ENCODE data around the gene RNH1. TPM values are rescaled to one million over a fixed set of nuclear protein-coding genes. Genes with fewer than 3 reads are reported as not detected.

Gene RNH1
- total RNA-seq, 1 experiment from 2014 or later, result 104 TPM

DNA sequence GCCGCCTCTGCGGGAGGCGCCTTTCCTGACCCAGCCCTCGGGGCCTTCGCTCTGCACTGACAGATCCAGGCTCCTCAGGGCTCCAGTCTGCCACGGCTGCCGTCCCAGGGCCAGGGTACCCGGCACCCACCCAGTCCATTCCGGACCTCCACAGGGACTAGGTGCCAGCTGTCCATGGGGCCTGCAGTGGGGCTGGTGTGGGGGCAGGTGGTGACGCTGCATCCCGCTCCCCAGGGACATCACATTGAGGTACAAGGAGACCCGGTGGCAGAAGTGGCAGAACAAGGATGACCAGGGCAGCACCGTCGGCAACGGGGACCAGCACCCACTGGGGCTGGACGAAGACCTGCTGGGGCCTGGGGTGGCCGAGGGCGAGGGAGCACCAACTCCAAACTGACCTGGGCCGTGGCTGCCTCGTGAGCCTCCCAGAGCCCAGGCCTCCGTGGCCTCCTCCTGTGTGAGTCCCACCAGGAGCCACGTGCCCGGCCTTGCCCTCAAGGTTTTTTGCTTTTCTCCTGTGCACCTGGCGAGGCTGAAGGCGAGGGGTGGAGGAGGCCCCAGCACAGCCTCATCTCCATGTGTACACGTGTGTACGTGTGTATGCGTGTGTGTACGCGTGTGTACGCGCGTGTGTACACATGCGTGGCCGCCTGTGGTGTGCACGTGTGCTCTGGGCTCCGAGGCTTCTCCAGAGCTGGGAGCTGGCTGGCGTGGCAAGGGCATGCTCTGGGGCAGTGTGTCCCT lies 16.7 kb downstream of the RNH1 start:
- Histone ChIP-seq H3K4me3 (ENCODE audit: insufficient read depth, low read depth, low read length) (no peak overlapping the region), H3K27me3 (ENCODE audit: control insufficient read depth, insufficient read depth, low read length) (no peaks in the 10 kb centered on the region), H3K36me3 (replicated peaks; ENCODE audit: control insufficient read depth, insufficient read depth, low read length) (peaks cover 1% of the 10 kb centered on the region)
- DNase-seq, result peak; percentile 54

GRCh38 chr11:489610-490185 lies 17.3 kb downstream of the RNH1 start:
- no peaks in the 10 kb centered on the region for H3K27me3 ChIP-seq (ENCODE audit: control insufficient read depth, insufficient read depth, low read length)
- H3K4me3 ChIP-seq (ENCODE audit: insufficient read depth, low read depth, low read length), result no peak overlapping the region
- peak; percentile 62 for DNase-seq
- H3K36me3 ChIP-seq (replicated peaks; ENCODE audit: control insufficient read depth, insufficient read depth, low read length), result peaks cover 1% of the 10 kb centered on the region; the same call in 1 of the 2 replicates

DNA sequence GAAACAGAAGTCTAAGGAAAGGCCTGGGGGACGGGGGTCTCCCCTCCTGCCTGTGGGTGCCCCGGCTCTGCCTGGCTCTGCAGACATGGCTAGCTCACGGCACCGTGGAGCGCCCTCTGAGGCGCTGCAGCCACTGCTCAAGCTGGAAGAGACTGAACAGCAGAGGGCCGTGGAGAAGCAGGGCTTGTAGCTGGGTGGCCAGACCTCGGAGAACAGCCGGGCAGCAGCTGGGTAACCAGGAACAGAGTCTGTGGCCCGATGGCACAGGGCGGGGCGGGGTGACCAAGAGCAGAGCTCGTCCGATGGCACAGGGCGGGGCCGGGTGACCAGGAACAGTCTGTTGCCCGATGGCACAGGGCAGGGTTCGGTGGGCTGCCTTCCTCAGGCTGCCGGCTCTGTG lies 18.1 kb downstream of the RNH1 start:
- H3K4me3 ChIP-seq (ENCODE audit: insufficient read depth, low read depth, low read length), result no peak overlapping the region
- DNase-seq, result peak; percentile 65
- 0 out of 2 replicates have a peak, but pooled peaks cover 1% of the 10 kb centered on the region for H3K36me3 ChIP-seq (replicated peaks; ENCODE audit: control insufficient read depth, insufficient read depth, low read length)
- no peaks in the 10 kb centered on the region for H3K27me3 ChIP-seq (ENCODE audit: control insufficient read depth, insufficient read depth, low read length)

GRCh38 chr11:488579-488978 lies 18.5 kb downstream of the RNH1 start:
- DNase-seq, result no peak
- Histone ChIP-seq H3K4me3 (ENCODE audit: insufficient read depth, low read depth, low read length) (no peak overlapping the region), H3K36me3 (replicated peaks; ENCODE audit: control insufficient read depth, insufficient read depth, low read length) (0 out of 2 replicates have a peak, but pooled peaks cover 1% of the 10 kb centered on the region), H3K27me3 (ENCODE audit: control insufficient read depth, insufficient read depth, low read length) (no peaks in the 10 kb centered on the region)

- Histone ChIP-seq H3K36me3 (replicated peaks; ENCODE audit: control insufficient read depth, insufficient read depth, low read length) (0 out of 2 replicates have a peak, but pooled peaks cover 1% of the 10 kb centered on the region), H3K27me3 (ENCODE audit: control insufficient read depth, insufficient read depth, low read length) (no peaks in the 10 kb centered on the region), H3K4me3 (ENCODE audit: insufficient read depth, low read depth, low read length) (no peak overlapping the region)
- DNase-seq, result peak; percentile 63
These were observed 19.0 kb downstream of the RNH1 start for GRCh38 chr11:488062-488461.

GRCh38 chr11:487571-488021 lies 19.4 kb downstream of the RNH1 start:
- Histone ChIP-seq H3K36me3 (replicated peaks; ENCODE audit: control insufficient read depth, insufficient read depth, low read length) (0 out of 2 replicates have a peak, but pooled peaks cover 1% of the 10 kb centered on the region), H3K4me3 (ENCODE audit: insufficient read depth, low read depth, low read length) (no peak overlapping the region), H3K27me3 (ENCODE audit: control insufficient read depth, insufficient read depth, low read length) (no peaks in the 10 kb centered on the region)
- DNase-seq, result peak; percentile 64

GRCh38 chr11:486189-486588 lies 20.9 kb downstream of the RNH1 start:
- no peak overlapping the region for H3K4me3 ChIP-seq (ENCODE audit: insufficient read depth, low read depth, low read length)
- no peaks in the 10 kb centered on the region for H3K27me3 ChIP-seq (ENCODE audit: control insufficient read depth, insufficient read depth, low read length)
- no peak for DNase-seq
- H3K36me3 ChIP-seq (replicated peaks; ENCODE audit: control insufficient read depth, insufficient read depth, low read length), result 0 out of 2 replicates have a peak, but pooled peaks cover under 1% of the 10 kb centered on the region

- no peaks in the 10 kb centered on the region for H3K27me3 ChIP-seq (ENCODE audit: control insufficient read depth, insufficient read depth, low read length)
- DNase-seq, result no peak
- no peak overlapping the region for H3K4me3 ChIP-seq (ENCODE audit: insufficient read depth, low read depth, low read length)
- no peaks in the 10 kb centered on the region for H3K36me3 ChIP-seq (replicated peaks; ENCODE audit: control insufficient read depth, insufficient read depth, low read length)
These were observed 22.4 kb downstream of the RNH1 start for GRCh38 chr11:484616-485015.

DNA sequence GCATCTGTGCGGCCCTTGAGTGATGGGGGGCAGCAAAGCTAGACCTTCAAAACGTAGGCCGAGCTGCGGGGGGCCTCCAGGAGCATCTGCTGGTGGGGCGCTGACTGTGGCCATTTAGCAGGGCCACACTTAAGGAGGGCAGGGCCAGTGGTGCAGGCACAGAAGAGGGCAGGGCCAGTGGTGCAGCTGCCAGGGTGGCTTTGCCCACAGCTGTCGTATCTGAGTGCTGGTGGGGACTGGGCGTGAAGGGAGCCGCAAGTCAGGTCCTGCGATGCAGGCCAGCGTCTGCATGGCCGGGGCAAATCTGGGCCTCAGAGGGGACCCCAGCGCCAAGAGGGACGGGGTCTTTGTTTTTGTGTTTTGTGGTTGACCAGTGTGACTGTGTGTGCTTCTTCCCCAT lies 27.7 kb downstream of the RNH1 start:
- DNase-seq, result no peak

GRCh38 chr11:477052-477715 lies 29.9 kb downstream of the RNH1 start:
- Histone ChIP-seq H3K27me3 (ENCODE audit: control insufficient read depth, insufficient read depth, low read length) (no peaks in the 10 kb centered on the region), H3K4me3 (ENCODE audit: insufficient read depth, low read depth, low read length) (no peak overlapping the region), H3K36me3 (replicated peaks; ENCODE audit: control insufficient read depth, insufficient read depth, low read length) (no peaks in the 10 kb centered on the region)
- no peak for DNase-seq

More for the DNA sequence above, 27.7 kb downstream of the RNH1 start:
- Histone ChIP-seq H3K36me3 (replicated peaks; ENCODE audit: control insufficient read depth, insufficient read depth, low read length) (no peaks in the 10 kb centered on the region), H3K27me3 (ENCODE audit: control insufficient read depth, insufficient read depth, low read length) (no peaks in the 10 kb centered on the region), H3K4me3 (ENCODE audit: insufficient read depth, low read depth, low read length) (no peak overlapping the region)

DNA sequence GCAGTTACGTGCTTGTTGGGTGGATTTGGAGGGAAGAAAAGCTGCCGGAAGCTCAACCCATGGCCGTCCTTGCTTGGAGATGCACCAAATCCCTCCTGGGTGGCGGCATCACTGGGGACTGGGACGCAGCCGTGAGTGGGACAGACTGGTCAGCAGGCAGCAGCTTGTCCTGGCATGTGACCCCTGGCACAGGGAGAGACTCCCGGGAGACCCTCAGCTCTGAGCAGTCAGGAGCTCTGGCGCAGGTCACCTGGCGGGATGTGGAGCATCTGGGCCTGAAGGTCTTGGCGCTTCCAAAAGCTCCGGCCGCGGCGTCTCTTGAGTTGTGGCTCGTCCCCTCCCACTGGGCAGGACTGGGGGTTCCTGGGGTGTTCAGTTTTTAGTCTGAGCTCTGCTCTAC lies 30.6 kb downstream of the RNH1 start:
- H3K27me3 ChIP-seq (ENCODE audit: control insufficient read depth, insufficient read depth, low read length), result no peaks in the 10 kb centered on the region
- no peak for DNase-seq
- no peak overlapping the region for H3K4me3 ChIP-seq (ENCODE audit: insufficient read depth, low read depth, low read length)
- H3K36me3 ChIP-seq (replicated peaks; ENCODE audit: control insufficient read depth, insufficient read depth, low read length), result no peaks in the 10 kb centered on the region

DNA sequence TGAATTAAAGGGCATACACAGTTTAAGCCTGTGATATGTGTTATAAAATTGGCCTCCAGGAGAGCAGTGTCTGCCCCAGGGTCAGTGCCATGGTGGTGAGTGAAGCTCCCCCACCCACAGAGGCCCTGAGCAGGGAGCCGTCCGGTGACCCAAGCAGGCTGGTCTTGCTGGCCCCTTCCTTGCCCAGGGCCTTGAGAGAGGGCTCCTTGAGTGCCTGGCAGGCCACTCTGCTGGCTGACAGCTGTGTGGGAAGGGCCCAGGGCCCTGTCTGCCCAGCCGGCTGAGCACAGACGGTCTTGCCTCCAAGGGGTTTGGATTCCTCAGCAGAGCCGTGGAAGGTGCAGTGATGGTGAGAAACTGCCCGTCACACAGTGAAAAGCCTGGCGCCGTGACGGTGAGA lies 31.1 kb downstream of the RNH1 start:
- H3K4me3 ChIP-seq (ENCODE audit: insufficient read depth, low read depth, low read length), result no peak overlapping the region
- DNase-seq, result no peak
- no peaks in the 10 kb centered on the region for H3K36me3 ChIP-seq (replicated peaks; ENCODE audit: control insufficient read depth, insufficient read depth, low read length)
- no peaks in the 10 kb centered on the region for H3K27me3 ChIP-seq (ENCODE audit: control insufficient read depth, insufficient read depth, low read length)

- Histone ChIP-seq H3K4me3 (ENCODE audit: insufficient read depth, low read depth, low read length) (no peak overlapping the region), H3K27me3 (ENCODE audit: control insufficient read depth, insufficient read depth, low read length) (no peaks in the 10 kb centered on the region), H3K36me3 (replicated peaks; ENCODE audit: control insufficient read depth, insufficient read depth, low read length) (no peaks in the 10 kb centered on the region)
- DNase-seq, result no peak
These were observed 32.0 kb downstream of the RNH1 start for GRCh38 chr11:474914-475506.

DNA sequence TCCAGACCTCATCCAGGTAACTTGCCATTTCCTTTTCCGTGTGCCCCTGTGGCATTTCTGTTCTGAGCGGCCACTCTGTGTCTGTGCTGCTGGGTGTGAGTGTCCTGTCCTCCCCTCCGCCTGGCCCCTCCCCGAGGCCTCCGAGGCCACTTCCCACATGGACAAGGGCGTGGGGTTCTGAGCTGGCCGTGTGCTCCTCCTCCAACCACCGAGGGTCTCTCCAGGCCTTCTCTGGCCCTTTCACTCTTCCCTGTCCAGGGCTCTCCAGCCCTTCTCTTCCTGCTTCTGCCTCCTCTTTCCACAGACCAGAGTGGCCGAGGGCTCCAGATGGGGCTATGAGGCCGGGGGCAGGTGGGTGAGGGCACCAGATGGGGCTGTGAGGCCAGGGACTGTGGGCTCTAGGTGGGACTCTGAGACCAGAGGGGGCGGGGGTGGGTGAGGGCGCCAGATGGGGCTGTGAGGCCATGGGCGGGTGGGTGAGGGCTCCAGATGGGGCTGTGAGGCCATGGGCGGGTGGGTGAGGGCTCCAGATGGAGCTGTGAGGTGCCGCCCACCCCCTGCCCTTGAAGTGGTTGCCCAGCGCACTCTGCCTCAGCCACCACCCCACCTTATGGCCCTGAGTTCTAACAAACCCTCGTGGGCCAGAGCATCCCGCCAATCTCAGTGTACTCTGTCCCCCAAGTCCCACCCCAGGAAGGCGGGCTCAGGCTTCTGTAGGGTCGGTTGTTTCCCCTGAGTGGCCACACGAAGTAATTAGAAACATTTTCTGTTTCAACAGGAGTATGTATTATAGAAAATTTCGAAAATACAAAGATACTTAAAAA lies 32.9 kb downstream of the RNH1 start:
- Histone ChIP-seq H3K4me3 (ENCODE audit: insufficient read depth, low read depth, low read length) (no peak overlapping the region), H3K36me3 (replicated peaks; ENCODE audit: control insufficient read depth, insufficient read depth, low read length) (no peaks in the 10 kb centered on the region), H3K27me3 (ENCODE audit: control insufficient read depth, insufficient read depth, low read length) (no peaks in the 10 kb centered on the region)
- DNase-seq, result peak; percentile 69
